Ishikawa (cell line): Measurements from ENCODE around the gene GDI2.

Source experiments
- CEBPB ChIP-seq: IDR thresholded peaks from 2 replicates; pipeline ENCODE4 v1.6.1; 2012
- CREB1 ChIP-seq: IDR thresholded peaks from 2 replicates; pipeline ENCODE4 v1.6.1; 2012; ENCODE audit warnings: low read depth
- EGR1 ChIP-seq: IDR thresholded peaks from 2 replicates; pipeline ENCODE4 v1.6.1; 2012
- EP300 ChIP-seq: IDR thresholded peaks from 2 replicates; pipeline ENCODE4 v1.6.1; 2012; ENCODE audit warnings: borderline replicate concordance
- FOXM1 ChIP-seq: IDR thresholded peaks from 2 replicates; pipeline ENCODE4 v1.6.1; 2012; ENCODE audit warnings: low read depth, borderline replicate concordance
- MAX ChIP-seq: IDR thresholded peaks from 2 replicates; pipeline ENCODE4 v1.6.1; 2012
- NFIC ChIP-seq: IDR thresholded peaks from 2 replicates; pipeline ENCODE4 v1.6.1; 2012
- RAD21 ChIP-seq: IDR thresholded peaks from 2 replicates; pipeline ENCODE4 v1.6.1; 2012; ENCODE audit warnings: low read depth
- REST ChIP-seq: IDR thresholded peaks from 2 replicates; pipeline ENCODE4 v1.6.1; 2012; ENCODE audit warnings: low read depth, mild to moderate bottlenecking
- TAF1 ChIP-seq: IDR thresholded peaks from 2 replicates; pipeline ENCODE4 v1.6.1; 2012; ENCODE audit warnings: low read depth, mild to moderate bottlenecking
- TCF12 ChIP-seq: IDR thresholded peaks from 2 replicates; pipeline ENCODE4 v1.6.1; 2012; ENCODE audit warnings: low read depth
- TEAD4 ChIP-seq: IDR thresholded peaks from 2 replicates; pipeline ENCODE4 v1.6.1; 2012
- USF1 ChIP-seq: IDR thresholded peaks from 2 replicates; pipeline ENCODE4 v1.6.1; 2012
- YY1 ChIP-seq: IDR thresholded peaks from 2 replicates; pipeline ENCODE4 v1.6.1; 2012; ENCODE audit warnings: low read depth
- ZBTB7A ChIP-seq: IDR thresholded peaks from 2 replicates; pipeline ENCODE4 v1.6.1; 2012; ENCODE audit warnings: low read depth

GDI2 gene

GRCh38 chr10:5783300-5783699 is 29.9 kb downstream of the GDI2 start:
- TF ChIP-seq ZBTB7A = no peak
- TF ChIP-seq CEBPB = no peak
- TF ChIP-seq REST = no peak
- TF ChIP-seq MAX = no peak
- no peak for TF ChIP-seq YY1
- TF ChIP-seq NFIC = no peak
- no peak for TF ChIP-seq CREB1
- TF ChIP-seq TAF1 = no peak
- no peak for TF ChIP-seq RAD21
- TF ChIP-seq EGR1 = no peak
- no peak for TF ChIP-seq TEAD4
- TF ChIP-seq EP300 = no peak
- no peak for TF ChIP-seq FOXM1
- TF ChIP-seq TCF12 = no peak
- no peak for TF ChIP-seq USF1

- no peak for TF ChIP-seq YY1
These were observed 31.1 kb downstream of the GDI2 start for GRCh38 chr10:5782174-5782573.

- TF ChIP-seq REST = no peak
- TF ChIP-seq CEBPB = no peak
These were observed 33.5 kb downstream of the GDI2 start for GRCh38 chr10:5779730-5780129.

GRCh38 chr10:5776881-5777197 is 36.4 kb downstream of the GDI2 start:
- no peak for TF ChIP-seq FOXM1
- no peak for TF ChIP-seq RAD21
- no peak for TF ChIP-seq CREB1
- TF ChIP-seq TEAD4 = no peak
- no peak for TF ChIP-seq TAF1
- TF ChIP-seq YY1 = no peak
- TF ChIP-seq ZBTB7A = no peak
- TF ChIP-seq TCF12 = no peak
- no peak for TF ChIP-seq REST
- TF ChIP-seq MAX = no peak
- TF ChIP-seq CEBPB = no peak
- TF ChIP-seq EP300 = no peak
- TF ChIP-seq USF1 = no peak
- no peak for TF ChIP-seq EGR1
- no peak for TF ChIP-seq NFIC

- TF ChIP-seq REST (no peak), NFIC (no peak), TEAD4 (no peak), EP300 (no peak), RAD21 (no peak), EGR1 (no peak), TCF12 (no peak), USF1 (no peak), FOXM1 (no peak), CREB1 (no peak), MAX (no peak), CEBPB (no peak), YY1 (no peak), TAF1 (no peak), ZBTB7A (no peak)
These were observed 36.9 kb downstream of the GDI2 start for GRCh38 chr10:5776136-5776880.
